Stimulated activated naive CD8-positive, alpha-beta T cell treated with anti-CD3 and anti-CD28 coated beads, Interleukin-15, Interleukin-2, amounts not matched to agents 100 ng/mL and 50 ng/mL, for 24 hours (primary cell): ENCODE measurements around the gene SEMA3A.
"Not testable (repeated sequence)": the region's sequence is repeated elsewhere in the genome, so short reads cannot be mapped to it uniquely, and the experiment has no call there.

Experiments used
- H3K27ac Mint-ChIP-seq: one replicate; pipeline ENCODE4 v1.8.0; 2021; ENCODE audit warnings: mild to moderate bottlenecking, mixed read lengths
- H3K27me3 Mint-ChIP-seq: one replicate; pipeline ENCODE4 v1.8.0; 2021; ENCODE audit warnings: mixed read lengths
- H3K36me3 Mint-ChIP-seq: one replicate; pipeline ENCODE4 v1.8.0; 2021; ENCODE audit warnings: low read depth, mixed read lengths
- H3K4me1 Mint-ChIP-seq: one replicate; pipeline ENCODE4 v1.8.0; 2021; ENCODE audit warnings: low read depth, mixed read lengths
- H3K4me3 Mint-ChIP-seq: one replicate; pipeline ENCODE4 v1.8.0; 2021; ENCODE audit warnings: mild to moderate bottlenecking, mixed read lengths
- H3K9me3 Mint-ChIP-seq: one replicate; pipeline ENCODE4 v1.8.0; 2021; ENCODE audit warnings: mixed read lengths

Gene SEMA3A

GRCh38 chr7:84150370-84150769 lies 44.2 kb downstream of the SEMA3A start:
- not testable (repeated sequence) for H3K4me3 Mint-ChIP-seq, H3K9me3 Mint-ChIP-seq, H3K27ac Mint-ChIP-seq, H3K4me1 Mint-ChIP-seq, H3K36me3 Mint-ChIP-seq, H3K27me3 Mint-ChIP-seq

GRCh38 chr7:84149573-84149972 lies 45.0 kb downstream of the SEMA3A start:
- Mint-ChIP-seq H3K36me3 (no peaks in the 10 kb centered on the region), H3K27ac (no peak overlapping the region), H3K4me1 (no peaks in the 10 kb centered on the region), H3K27me3 (no peaks in the 10 kb centered on the region), H3K4me3 (no peak overlapping the region), H3K9me3 (no peaks in the 10 kb centered on the region)

- no peak overlapping the region for H3K27ac Mint-ChIP-seq
- no peaks in the 10 kb centered on the region for H3K27me3 Mint-ChIP-seq
- H3K4me3 Mint-ChIP-seq: no peak overlapping the region
- peaks cover 5% of the 10 kb centered on the region for H3K9me3 Mint-ChIP-seq
- no peaks in the 10 kb centered on the region for H3K36me3 Mint-ChIP-seq
- no peaks in the 10 kb centered on the region for H3K4me1 Mint-ChIP-seq
These were observed 48.7 kb downstream of the SEMA3A start for GRCh38 chr7:84145892-84146291.

- Mint-ChIP-seq H3K9me3 (peaks cover 5% of the 10 kb centered on the region), H3K4me1 (no peaks in the 10 kb centered on the region), H3K36me3 (no peaks in the 10 kb centered on the region), H3K4me3 (no peak overlapping the region), H3K27me3 (no peaks in the 10 kb centered on the region), H3K27ac (no peak overlapping the region)
These were observed 49.7 kb downstream of the SEMA3A start for GRCh38 chr7:84144935-84145334.

- no peaks in the 10 kb centered on the region for H3K27me3 Mint-ChIP-seq
- no peaks in the 10 kb centered on the region for H3K4me1 Mint-ChIP-seq
- no peak overlapping the region for H3K27ac Mint-ChIP-seq
- peaks cover 5% of the 10 kb centered on the region for H3K9me3 Mint-ChIP-seq
- H3K4me3 Mint-ChIP-seq: no peak overlapping the region
- no peaks in the 10 kb centered on the region for H3K36me3 Mint-ChIP-seq
These were observed 50.1 kb downstream of the SEMA3A start for GRCh38 chr7:84144480-84144879.

GRCh38 chr7:84142726-84143125 lies 51.9 kb downstream of the SEMA3A start:
- no peak overlapping the region for H3K27ac Mint-ChIP-seq
- H3K9me3 Mint-ChIP-seq: peaks cover 5% of the 10 kb centered on the region
- H3K36me3 Mint-ChIP-seq: no peaks in the 10 kb centered on the region
- H3K27me3 Mint-ChIP-seq: no peaks in the 10 kb centered on the region
- no peak overlapping the region for H3K4me3 Mint-ChIP-seq
- no peaks in the 10 kb centered on the region for H3K4me1 Mint-ChIP-seq

GRCh38 chr7:84139986-84140729 lies 54.4 kb downstream of the SEMA3A start:
- H3K4me3 Mint-ChIP-seq: no peak overlapping the region
- no peaks in the 10 kb centered on the region for H3K4me1 Mint-ChIP-seq
- H3K27me3 Mint-ChIP-seq: no peaks in the 10 kb centered on the region
- H3K9me3 Mint-ChIP-seq: peaks cover 5% of the 10 kb centered on the region
- no peaks in the 10 kb centered on the region for H3K36me3 Mint-ChIP-seq
- no peak overlapping the region for H3K27ac Mint-ChIP-seq

GRCh38 chr7:84138411-84138810 lies 56.2 kb downstream of the SEMA3A start:
- H3K9me3 Mint-ChIP-seq: peaks cover 5% of the 10 kb centered on the region
- no peaks in the 10 kb centered on the region for H3K36me3 Mint-ChIP-seq
- no peak overlapping the region for H3K27ac Mint-ChIP-seq
- H3K27me3 Mint-ChIP-seq: no peaks in the 10 kb centered on the region
- no peak overlapping the region for H3K4me3 Mint-ChIP-seq
- no peaks in the 10 kb centered on the region for H3K4me1 Mint-ChIP-seq

GRCh38 chr7:84137812-84138211 lies 56.8 kb downstream of the SEMA3A start:
- Mint-ChIP-seq H3K4me1 (no peaks in the 10 kb centered on the region), H3K36me3 (no peaks in the 10 kb centered on the region), H3K9me3 (peaks cover 2% of the 10 kb centered on the region), H3K4me3 (no peak overlapping the region), H3K27ac (no peak overlapping the region), H3K27me3 (no peaks in the 10 kb centered on the region)

- Mint-ChIP-seq H3K4me1 (no peaks in the 10 kb centered on the region), H3K4me3 (no peak overlapping the region), H3K27ac (no peak overlapping the region), H3K27me3 (no peaks in the 10 kb centered on the region), H3K36me3 (no peaks in the 10 kb centered on the region), H3K9me3 (no peaks in the 10 kb centered on the region)
These were observed 57.8 kb downstream of the SEMA3A start for GRCh38 chr7:84136809-84137208.

- Mint-ChIP-seq H3K27ac (no peak overlapping the region), H3K27me3 (no peaks in the 10 kb centered on the region)
These were observed 58.3 kb downstream of the SEMA3A start for GRCh38 chr7:84136336-84136735.

GRCh38 chr7:84134169-84134568 lies 60.4 kb downstream of the SEMA3A start:
- no peaks in the 10 kb centered on the region for H3K4me1 Mint-ChIP-seq
- H3K36me3 Mint-ChIP-seq: no peaks in the 10 kb centered on the region
- H3K9me3 Mint-ChIP-seq: no peaks in the 10 kb centered on the region
- no peaks in the 10 kb centered on the region for H3K27me3 Mint-ChIP-seq
- H3K27ac Mint-ChIP-seq: no peak overlapping the region
- no peak overlapping the region for H3K4me3 Mint-ChIP-seq

More at GRCh38 chr7:84136336-84136735, 58.3 kb downstream of the SEMA3A start:
- Mint-ChIP-seq H3K4me1 (no peaks in the 10 kb centered on the region), H3K36me3 (no peaks in the 10 kb centered on the region), H3K4me3 (no peak overlapping the region), H3K9me3 (no peaks in the 10 kb centered on the region)

- no peaks in the 10 kb centered on the region for H3K27me3 Mint-ChIP-seq
- no peak overlapping the region for H3K27ac Mint-ChIP-seq
- H3K36me3 Mint-ChIP-seq: no peaks in the 10 kb centered on the region
- no peak overlapping the region for H3K4me3 Mint-ChIP-seq
- H3K9me3 Mint-ChIP-seq: no peaks in the 10 kb centered on the region
- no peaks in the 10 kb centered on the region for H3K4me1 Mint-ChIP-seq
These were observed 68.9 kb downstream of the SEMA3A start for GRCh38 chr7:84125654-84126053.

- H3K36me3 Mint-ChIP-seq: no peaks in the 10 kb centered on the region
- H3K4me1 Mint-ChIP-seq: no peaks in the 10 kb centered on the region
- no peaks in the 10 kb centered on the region for H3K27me3 Mint-ChIP-seq
- H3K4me3 Mint-ChIP-seq: no peak overlapping the region
- no peak overlapping the region for H3K27ac Mint-ChIP-seq
- H3K9me3 Mint-ChIP-seq: no peaks in the 10 kb centered on the region
These were observed 70.5 kb downstream of the SEMA3A start for GRCh38 chr7:84123965-84124547.

GRCh38 chr7:84122582-84123360 lies 71.8 kb downstream of the SEMA3A start:
- H3K4me1 Mint-ChIP-seq: no peaks in the 10 kb centered on the region
- no peaks in the 10 kb centered on the region for H3K36me3 Mint-ChIP-seq
- H3K4me3 Mint-ChIP-seq: no peak overlapping the region
- no peak overlapping the region for H3K27ac Mint-ChIP-seq
- H3K27me3 Mint-ChIP-seq: no peaks in the 10 kb centered on the region
- H3K9me3 Mint-ChIP-seq: no peaks in the 10 kb centered on the region
